ENCODE data around the gene TMC1.

- TF ChIP-seq ZNF121 (tag by site-specific recombination; IDR thresholded peaks at IDR 0.05) (no peak), ZNF362 (tag by site-specific recombination; IDR thresholded peaks at IDR 0.05) (no peak)
Measured at GRCh38 chr9:72873456-72873855, 352.0 kb downstream of the TMC1 start.
